AG04449 (cell line): ENCODE measurements around the gene FBXW8.

ENCODE experiments used
- CTCF ChIA-PET: fragments of 350-600 bp; formaldehyde crosslinking; extraction: SDS; loops from one replicate; lab custom pipeline; 2021; ENCODE audit warnings: antibody characterized with exemption; lab: Yijun Ruan, JAX
- POLR2A ChIA-PET: fragments of 400-600, 350-600 bp; formaldehyde crosslinking; extraction: SDS; loops from one replicate; lab custom pipeline; 2020; ENCODE audit warnings: antibody characterized with exemption, inconsistent platforms; lab: Yijun Ruan, JAX
- DNase-seq: peaks from one replicate; pipeline ENCODE4 v3.0.0-alpha.2; 2010; ENCODE audit warnings: low read depth, low spot score
- H3K4me3 ChIP-seq: 2 replicates; pipeline ENCODE4 v1.5.1; 2011; ENCODE audit warnings: low read depth, mild to moderate bottlenecking, control low read depth, low read length
- CTCF ChIP-seq: IDR thresholded peaks from one replicate; pipeline ENCODE4 v1.5.1; 2011; ENCODE audit warnings: mild to moderate bottlenecking, moderate library complexity, low read length, control low read depth, inconsistent platforms; ENCODE audit not compliant: insufficient read depth; ENCODE audit errors: missing control alignments

The FBXW8 gene

DNA sequence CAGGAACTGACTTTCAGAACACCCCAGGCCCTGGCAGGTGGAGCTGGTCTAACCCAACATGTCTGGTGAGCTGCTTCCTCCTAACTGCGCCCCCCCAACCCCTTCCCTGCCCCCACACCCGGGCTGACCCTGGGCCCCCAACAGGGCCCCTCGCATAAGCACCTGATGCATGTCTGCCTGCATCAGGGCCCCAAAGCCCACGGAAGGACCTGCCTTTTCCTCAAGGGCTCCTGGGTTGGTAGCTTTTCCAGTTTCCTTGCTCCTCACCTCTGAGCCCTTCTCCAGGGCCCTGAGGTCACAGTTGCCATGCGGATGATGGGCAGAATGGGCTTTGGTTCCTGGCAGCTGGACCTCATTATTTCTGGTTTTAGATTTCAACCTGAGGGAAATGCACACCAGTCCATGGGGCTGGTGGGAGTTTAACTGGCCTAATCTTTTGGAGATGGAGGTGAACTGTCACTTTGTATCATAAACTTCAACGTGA lies 170.0 kb downstream of the FBXW8 start:
- no peak overlapping the region for H3K4me3 ChIP-seq
- CTCF ChIA-PET: no interaction called here
- POLR2A ChIA-PET: no interaction called here
- DNase-seq: no peak
- no peak for TF ChIP-seq CTCF
